Kasumi-1 (cell line): Measurements from ENCODE around the gene GPS1.

Source experiments
- DNase-seq, 2 experiments: peaks; one replicate each; lab custom pipeline; 2025; lab: John Stamatoyannopoulos, UW

The GPS1 gene

DNA sequence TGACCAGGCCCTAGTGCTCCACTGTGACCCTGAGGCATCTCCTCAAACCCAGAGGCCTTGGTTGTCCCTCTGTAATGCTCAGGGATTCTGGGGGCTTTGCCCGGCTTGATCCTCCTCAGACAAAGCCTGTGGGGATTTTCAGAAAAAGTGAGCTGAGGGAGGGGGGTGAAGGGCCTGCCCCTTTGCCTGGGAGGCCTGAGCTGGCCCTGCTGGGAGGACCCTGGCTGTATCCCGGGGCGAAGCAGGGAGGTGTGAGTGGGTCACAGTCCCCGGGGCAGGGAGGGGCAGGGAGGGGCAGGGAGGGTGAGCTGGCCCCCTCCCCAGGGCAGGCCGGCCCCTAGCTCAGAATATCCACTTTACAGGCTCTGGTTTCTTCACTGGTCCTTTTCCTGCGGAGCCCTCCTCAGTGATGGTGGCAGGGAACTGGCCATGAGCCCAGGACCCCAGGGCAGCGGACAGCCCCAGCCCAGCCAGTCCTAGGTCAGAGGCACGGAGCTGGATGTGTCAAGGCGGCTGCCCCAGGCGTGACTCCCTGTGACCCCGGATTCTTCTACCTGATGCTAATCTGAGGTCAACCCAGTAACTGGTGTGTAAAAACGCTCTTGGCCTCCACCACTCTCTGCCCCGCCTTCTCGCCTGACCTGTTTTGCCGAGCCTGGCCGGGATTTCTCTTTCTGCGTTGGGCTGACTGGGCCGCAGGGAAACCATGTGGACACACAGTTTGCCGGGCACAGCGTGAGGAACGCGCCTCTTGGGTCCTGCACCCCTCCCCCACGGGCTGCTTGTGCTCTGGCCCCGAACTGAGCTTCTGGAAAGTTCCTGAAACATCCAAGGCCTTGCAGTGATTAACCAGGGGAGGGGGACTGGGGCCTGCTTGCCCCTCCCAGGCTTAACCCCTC is 52.1 kb downstream of the GPS1 start:
- no peak for DNase-seq

DNA sequence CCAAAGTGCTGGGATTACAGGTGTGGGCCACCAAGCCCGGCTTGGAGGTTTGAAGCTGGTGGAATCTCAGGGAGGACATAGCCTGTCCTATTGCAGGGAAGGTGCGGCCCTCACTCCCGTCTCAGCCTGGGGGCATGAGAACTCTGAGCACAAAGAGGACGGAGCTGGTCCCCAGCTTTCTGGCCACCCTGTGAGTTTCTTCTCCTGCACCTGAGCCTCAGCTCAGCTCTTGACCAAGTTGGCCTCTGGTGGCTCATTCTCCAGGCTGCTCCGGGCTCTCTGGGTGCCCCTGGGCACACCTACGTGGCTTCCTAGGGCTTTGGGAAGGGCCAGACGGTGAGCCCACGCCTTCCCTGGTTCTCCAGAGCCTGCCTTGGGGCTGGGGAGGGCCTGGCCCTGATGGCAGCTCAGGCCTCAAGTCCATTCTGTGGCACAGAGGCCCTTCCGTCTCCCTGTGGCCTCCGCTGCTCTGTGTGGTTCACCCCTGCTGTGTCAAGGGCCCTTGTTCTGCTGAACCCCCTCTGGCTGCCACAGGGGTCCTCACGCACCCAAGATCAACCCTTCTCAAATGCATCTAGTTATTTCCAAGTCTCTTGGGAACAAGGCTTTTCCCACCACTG is 53.2 kb downstream of the GPS1 start:
- no peak for DNase-seq

GRCh38 chr17:82105417-82105881 is 53.8 kb downstream of the GPS1 start:
- DNase-seq = no peak

GRCh38 chr17:82105882-82106687 is 54.4 kb downstream of the GPS1 start:
- DNase-seq = peak; percentile 93 to 97

- DNase-seq = no peak
Observed at GRCh38 chr17:82106688-82107305, 55.1 kb downstream of the GPS1 start.
